Fibroblast of upper back skin (primary cell): Measurements from ENCODE around the gene SF3B3.

Experiments
- DNase-seq: peaks from one replicate; pipeline ENCODE4 v3.0.0-alpha.2; 2013

The SF3B3 gene

GRCh38 chr16:70523743-70524398 is at the start of gene SF3B3:
Gene SF3B3 (plus strand): TSS chr16:70523816. CDS start chr16:70526657, 2,841 bp downstream.
- no peak for DNase-seq

GRCh38 chr16:70474320-70475053 is 49.1 kb upstream of the SF3B3 start:
- no peak for DNase-seq

- DNase-seq: no peak
These were observed 48.4 kb upstream of the SF3B3 start for GRCh38 chr16:70475054-70475871.

- DNase-seq: peak; percentile 82
These were observed 47.2 kb upstream of the SF3B3 start for GRCh38 chr16:70476272-70477020.

- DNase-seq: no peak
These were observed 45.4 kb upstream of the SF3B3 start for GRCh38 chr16:70478169-70478568.

- DNase-seq: no peak
These were observed 44.7 kb upstream of the SF3B3 start for GRCh38 chr16:70478912-70479341.

- DNase-seq: no peak
These were observed 43.2 kb upstream of the SF3B3 start for GRCh38 chr16:70480127-70481105.

- no peak for DNase-seq
These were observed 41.6 kb upstream of the SF3B3 start for GRCh38 chr16:70481929-70482536.

GRCh38 chr16:70482624-70483023 is 41.0 kb upstream of the SF3B3 start:
- no peak for DNase-seq

GRCh38 chr16:70483426-70483825 is 40.2 kb upstream of the SF3B3 start:
- no peak for DNase-seq

- DNase-seq: no peak
These were observed 38.7 kb upstream of the SF3B3 start for GRCh38 chr16:70484867-70485266.

GRCh38 chr16:70490261-70490660 is 33.4 kb upstream of the SF3B3 start:
- no peak for DNase-seq

- DNase-seq: no peak
These were observed 29.8 kb upstream of the SF3B3 start for GRCh38 chr16:70493802-70494201.

GRCh38 chr16:70494202-70494770 is 29.3 kb upstream of the SF3B3 start:
- no peak for DNase-seq

- no peak for DNase-seq
These were observed 28.8 kb upstream of the SF3B3 start for GRCh38 chr16:70494777-70495176.

GRCh38 chr16:70495425-70496182 is 28.0 kb upstream of the SF3B3 start:
- no peak for DNase-seq

- DNase-seq: no peak
These were observed 27.1 kb upstream of the SF3B3 start for GRCh38 chr16:70496513-70496912.

- DNase-seq: no peak
These were observed 14.9 kb upstream of the SF3B3 start for GRCh38 chr16:70508752-70509151.

GRCh38 chr16:70510216-70510615 is 13.4 kb upstream of the SF3B3 start:
- DNase-seq: no peak

- no peak for DNase-seq
These were observed 11.8 kb upstream of the SF3B3 start for GRCh38 chr16:70511833-70512232.
